Mucosa of descending colon (tissue), 3 donors: Measurements from ENCODE around the gene FMNL3. TPM values are rescaled to one million over a fixed set of nuclear protein-coding genes. Genes with fewer than 3 reads are reported as not detected.

Experiments used
- ATAC-seq: fragments of 200-7000 bp; cut with Tn5 transposase; one replicate; pipeline ENCODE4 v1.9.1; 2020; ENCODE audit warnings: mild to moderate bottlenecking, moderate library complexity
- DNase-seq, 3 donors: peaks; one replicate each; pipeline ENCODE4 v3.0.0-alpha.2; 2020
- H3K36me3 ChIP-seq: fragments of 200-600 bp; one replicate; pipeline ENCODE4 v1.8.0; 2021; ENCODE audit warnings: low read depth, mild to moderate bottlenecking
- H3K4me1 ChIP-seq: fragments of 200-600 bp; one replicate; pipeline ENCODE4 v1.8.0; 2021; ENCODE audit warnings: low read depth, mild to moderate bottlenecking
- H3K4me3 ChIP-seq: fragments of 200-600 bp; one replicate; pipeline ENCODE4 v1.8.0; 2021; ENCODE audit warnings: mild to moderate bottlenecking
- H3K9me3 ChIP-seq: fragments of 200-600 bp; one replicate; pipeline ENCODE4 v1.8.0; 2021; ENCODE audit warnings: mild to moderate bottlenecking
- intact Hi-C, 2 donors: fragments of 100-400 bp; cut with DNase I in 1 of 2; cut with micrococcal nuclease in 1 of 2; formaldehyde crosslinking; loops; one replicate each; pipeline versions ENCODE4 v1.11.0 to v1.11.1; 2022; cut with DNase I, micrococcal nuclease
- total RNA-seq, 3 donors: library from RNA; stranded (reverse); fragmentation: NEBNext Ultra II Directional in 2 of 3; extraction: Animal tissue kit (Norgen Biotek cat#: 25700) in 2 of 3; gene quantifications; one replicate each; pipeline versions ENCODE4 v1.2.1 to v1.2.4, GENCODE V29; 2021 to 2023
- TF ChIP-seq, protein P1 (sequence below): fragments of 200-600 bp; IDR thresholded peaks from one replicate; pipeline ENCODE4 v1.8.0; 2022; ENCODE audit warnings: antibody characterized with exemption, mild to moderate bottlenecking
- donor health status: DM: no; HTN: no; CAD: no; lungs with moderate emphysema.
- donor health status: DM: no; HTN: no; CAD: no.
- donor health status: DM: no; HTN: yes; CAD: no.

The FMNL3 gene
- total RNA-seq, 3 donors from 2014 or later = 4.2 to 13.4 (median 7.1) TPM

DNA sequence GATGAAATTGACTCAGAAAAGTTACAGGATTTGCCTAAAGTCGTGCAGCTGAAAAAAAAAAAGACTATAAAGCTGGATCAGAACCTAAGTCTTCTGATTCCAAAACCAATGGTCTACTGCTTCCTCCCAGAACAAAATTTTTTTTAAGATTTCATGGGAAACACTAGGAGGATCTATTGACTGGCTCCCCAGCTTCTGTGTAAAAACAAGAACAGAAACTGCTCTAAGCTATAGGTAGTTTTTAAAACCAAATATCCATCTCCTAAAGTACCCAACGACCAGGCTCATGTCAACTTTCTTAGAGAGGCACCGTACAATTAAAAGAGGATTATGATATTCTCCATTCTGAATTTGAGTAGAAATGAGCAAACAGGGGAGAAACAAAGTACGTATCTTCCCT lies 9.4 kb downstream of the FMNL3 start:
- H3K36me3 ChIP-seq = no peaks in the 10 kb centered on the region
- TF ChIP-seq, protein P1, sequence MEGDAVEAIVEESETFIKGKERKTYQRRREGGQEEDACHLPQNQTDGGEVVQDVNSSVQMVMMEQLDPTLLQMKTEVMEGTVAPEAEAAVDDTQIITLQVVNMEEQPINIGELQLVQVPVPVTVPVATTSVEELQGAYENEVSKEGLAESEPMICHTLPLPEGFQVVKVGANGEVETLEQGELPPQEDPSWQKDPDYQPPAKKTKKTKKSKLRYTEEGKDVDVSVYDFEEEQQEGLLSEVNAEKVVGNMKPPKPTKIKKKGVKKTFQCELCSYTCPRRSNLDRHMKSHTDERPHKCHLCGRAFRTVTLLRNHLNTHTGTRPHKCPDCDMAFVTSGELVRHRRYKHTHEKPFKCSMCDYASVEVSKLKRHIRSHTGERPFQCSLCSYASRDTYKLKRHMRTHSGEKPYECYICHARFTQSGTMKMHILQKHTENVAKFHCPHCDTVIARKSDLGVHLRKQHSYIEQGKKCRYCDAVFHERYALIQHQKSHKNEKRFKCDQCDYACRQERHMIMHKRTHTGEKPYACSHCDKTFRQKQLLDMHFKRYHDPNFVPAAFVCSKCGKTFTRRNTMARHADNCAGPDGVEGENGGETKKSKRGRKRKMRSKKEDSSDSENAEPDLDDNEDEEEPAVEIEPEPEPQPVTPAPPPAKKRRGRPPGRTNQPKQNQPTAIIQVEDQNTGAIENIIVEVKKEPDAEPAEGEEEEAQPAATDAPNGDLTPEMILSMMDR = no peak
- H3K4me3 ChIP-seq = no peak overlapping the region
- no peaks in the 10 kb centered on the region for H3K9me3 ChIP-seq
- DNase-seq (no peak), ATAC-seq (no peak)
- intact Hi-C loops = no loop called here
- H3K4me1 ChIP-seq = no peaks in the 10 kb centered on the region

DNA sequence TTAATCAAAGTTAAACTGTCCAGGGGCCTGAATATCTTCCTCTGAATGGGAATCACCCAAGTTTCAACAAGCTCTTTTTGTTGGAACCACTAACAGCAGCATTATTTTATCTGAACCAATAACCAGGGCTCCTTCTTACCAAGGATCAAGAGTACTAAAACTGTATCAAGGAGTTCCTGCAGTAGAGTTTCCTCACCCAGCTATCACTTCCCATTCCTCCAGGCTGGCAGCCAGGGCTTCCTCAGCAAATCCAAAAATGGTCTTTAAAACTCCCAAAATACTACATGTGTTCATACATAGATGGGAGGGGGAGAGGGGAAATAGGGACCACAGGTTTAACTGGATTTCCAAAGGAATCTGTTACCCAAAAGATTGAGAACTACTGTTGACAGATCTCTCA lies 10.5 kb downstream of the FMNL3 start:
- ATAC-seq (no peak), DNase-seq (no peak)
- H3K4me1 ChIP-seq = no peaks in the 10 kb centered on the region
- intact Hi-C loops = no loop called here
- H3K9me3 ChIP-seq = no peaks in the 10 kb centered on the region
- TF ChIP-seq, protein P1 = no peak
- no peak overlapping the region for H3K4me3 ChIP-seq
- no peaks in the 10 kb centered on the region for H3K36me3 ChIP-seq

DNA sequence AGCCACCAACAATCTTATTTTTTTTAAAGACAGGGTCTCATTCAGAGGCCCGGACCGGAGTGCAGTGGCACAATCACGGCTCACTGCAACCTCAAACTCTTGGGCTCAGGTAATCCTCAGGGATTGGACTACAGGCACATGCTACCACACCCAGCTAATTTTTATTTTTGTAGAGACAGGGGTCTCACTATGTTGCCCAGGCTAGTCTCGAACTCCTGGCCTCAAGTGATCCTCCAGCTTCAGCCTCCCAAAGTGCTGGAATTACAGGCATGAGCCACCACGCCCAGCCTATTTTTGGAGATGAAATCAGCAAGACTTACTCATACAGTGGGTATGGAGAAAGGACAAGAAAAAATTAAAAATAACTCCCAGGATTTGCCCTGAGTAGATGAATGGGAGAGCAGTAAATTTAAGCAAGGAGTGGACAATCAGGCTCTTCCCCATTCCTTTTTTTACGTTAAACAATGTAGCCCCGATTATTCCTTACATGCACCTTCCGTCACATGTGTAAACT lies 13.2 kb downstream of the FMNL3 start:
- Histone ChIP-seq H3K36me3 (no peaks in the 10 kb centered on the region), H3K9me3 (no peaks in the 10 kb centered on the region), H3K4me3 (no peak overlapping the region), H3K4me1 (no peaks in the 10 kb centered on the region)
- DNase-seq (no peak), ATAC-seq (no peak)
- TF ChIP-seq, protein P1 = no peak
- intact Hi-C loops = no loop called here

DNA sequence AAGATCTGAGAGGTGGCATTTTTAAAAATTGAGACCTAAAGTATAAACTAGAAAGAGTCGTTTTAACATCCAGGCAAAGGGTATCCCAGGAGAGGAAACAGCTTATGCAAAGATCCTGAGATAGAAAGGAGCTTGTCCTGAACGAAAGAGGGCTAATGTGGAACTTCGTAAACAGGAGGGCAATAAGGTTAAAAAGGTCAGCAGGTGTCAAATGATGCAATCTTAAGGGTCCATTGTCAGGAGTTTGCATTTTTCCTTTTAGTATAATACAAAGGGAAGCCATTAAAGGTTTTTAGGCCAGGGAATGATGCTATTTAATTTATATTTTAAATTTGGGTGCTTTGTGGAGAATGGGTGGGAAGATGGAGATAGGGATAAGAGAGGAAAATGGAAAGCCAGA lies 14.4 kb downstream of the FMNL3 start:
- Histone ChIP-seq H3K4me3 (no peak overlapping the region), H3K36me3 (no peaks in the 10 kb centered on the region), H3K4me1 (no peaks in the 10 kb centered on the region), H3K9me3 (no peaks in the 10 kb centered on the region)
- TF ChIP-seq, protein P1 = no peak
- ATAC-seq (no peak), DNase-seq (no peak)
- intact Hi-C loops = no loop called here

DNA sequence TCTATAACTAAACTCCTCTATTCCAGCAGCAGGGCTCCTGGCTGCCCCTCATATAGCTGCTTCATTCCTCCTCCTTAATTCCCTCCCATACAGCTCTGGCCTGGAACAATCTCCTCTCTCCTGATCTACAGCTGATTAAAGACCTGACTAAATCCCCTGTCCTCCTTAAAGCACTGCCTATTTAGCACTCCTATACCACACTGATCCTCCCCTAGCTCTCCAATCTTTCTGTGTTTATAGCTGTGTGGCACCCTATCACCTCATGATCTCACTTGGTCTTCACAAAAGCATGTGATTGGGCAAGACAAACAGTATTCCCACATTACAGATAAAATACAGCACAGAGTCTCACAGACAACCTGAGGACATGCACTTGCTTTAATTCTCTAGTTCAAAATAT lies 17.4 kb downstream of the FMNL3 start:
- intact Hi-C loops = no loop called here
- no peaks in the 10 kb centered on the region for H3K9me3 ChIP-seq
- no peaks in the 10 kb centered on the region for H3K36me3 ChIP-seq
- H3K4me1 ChIP-seq = no peaks in the 10 kb centered on the region
- H3K4me3 ChIP-seq = no peak overlapping the region
- TF ChIP-seq, protein P1 = no peak
- ATAC-seq (no peak), DNase-seq (no peak)

DNA sequence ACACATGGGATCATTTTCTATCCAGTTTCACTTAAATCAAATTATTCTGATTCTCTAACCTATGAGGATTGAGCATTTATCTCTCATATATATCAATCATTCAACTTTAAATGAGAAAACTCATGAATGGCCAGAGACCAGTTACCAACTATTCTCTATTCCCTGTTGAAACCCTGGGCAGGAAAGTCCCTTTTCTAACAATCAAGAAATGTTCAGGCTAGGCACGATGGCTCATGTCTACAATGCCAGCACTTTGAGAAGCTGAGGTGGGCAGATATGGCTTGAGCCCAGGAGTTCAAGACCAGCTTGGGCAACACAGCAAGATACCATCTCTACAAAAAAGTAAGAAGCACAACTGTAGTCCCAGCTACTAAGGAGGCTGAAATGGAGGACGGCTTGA lies 18.0 kb downstream of the FMNL3 start:
- H3K4me1 ChIP-seq = no peaks in the 10 kb centered on the region
- TF ChIP-seq, protein P1 = no peak
- H3K4me3 ChIP-seq = no peak overlapping the region
- no peaks in the 10 kb centered on the region for H3K36me3 ChIP-seq
- intact Hi-C loops = no loop called here
- DNase-seq (no peak), ATAC-seq (no peak)
- H3K9me3 ChIP-seq = no peaks in the 10 kb centered on the region
